ENCODE data around the gene DPP4.

DNA sequence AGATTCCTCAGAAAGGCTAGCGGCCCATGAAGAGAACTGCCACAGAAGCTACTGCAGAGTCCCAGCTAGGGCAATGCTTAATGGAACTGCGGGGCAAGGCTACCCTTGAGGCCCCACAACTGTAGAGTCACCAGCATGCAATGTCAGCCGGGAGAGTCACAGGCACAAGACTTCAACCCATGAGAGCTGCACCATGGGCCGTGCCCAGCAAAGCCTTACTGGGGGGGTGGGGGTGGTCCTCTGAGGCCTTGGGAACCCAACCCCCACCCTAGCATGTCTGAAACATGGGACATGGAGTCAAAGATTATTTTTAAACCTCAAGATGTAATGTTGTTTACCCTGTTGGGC lies 20.2 kb downstream of the DPP4 start:
- TF ChIP-seq, protein P1, sequence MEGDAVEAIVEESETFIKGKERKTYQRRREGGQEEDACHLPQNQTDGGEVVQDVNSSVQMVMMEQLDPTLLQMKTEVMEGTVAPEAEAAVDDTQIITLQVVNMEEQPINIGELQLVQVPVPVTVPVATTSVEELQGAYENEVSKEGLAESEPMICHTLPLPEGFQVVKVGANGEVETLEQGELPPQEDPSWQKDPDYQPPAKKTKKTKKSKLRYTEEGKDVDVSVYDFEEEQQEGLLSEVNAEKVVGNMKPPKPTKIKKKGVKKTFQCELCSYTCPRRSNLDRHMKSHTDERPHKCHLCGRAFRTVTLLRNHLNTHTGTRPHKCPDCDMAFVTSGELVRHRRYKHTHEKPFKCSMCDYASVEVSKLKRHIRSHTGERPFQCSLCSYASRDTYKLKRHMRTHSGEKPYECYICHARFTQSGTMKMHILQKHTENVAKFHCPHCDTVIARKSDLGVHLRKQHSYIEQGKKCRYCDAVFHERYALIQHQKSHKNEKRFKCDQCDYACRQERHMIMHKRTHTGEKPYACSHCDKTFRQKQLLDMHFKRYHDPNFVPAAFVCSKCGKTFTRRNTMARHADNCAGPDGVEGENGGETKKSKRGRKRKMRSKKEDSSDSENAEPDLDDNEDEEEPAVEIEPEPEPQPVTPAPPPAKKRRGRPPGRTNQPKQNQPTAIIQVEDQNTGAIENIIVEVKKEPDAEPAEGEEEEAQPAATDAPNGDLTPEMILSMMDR (conservative IDR thresholded peaks at IDR 0.05; ENCODE audit: low read depth, low read length): no peak
- no peak for TF ChIP-seq EZH2 (IDR thresholded peaks at IDR 0.05; ENCODE audit: borderline replicate concordance, low read depth, low read length, poor library complexity, severe bottlenecking)

All from A673 (cell line).